ENCODE measurements around the gene CTNNB1. TPM values are rescaled to one million over a fixed set of nuclear protein-coding genes. Genes with fewer than 3 reads are reported as not detected.
A peak's percentile ranks its signal among the peaks of the same experiment; 100 is the strongest.

Gene CTNNB1
- total RNA-seq, 1 experiment from 2014 or later: 134 TPM

DNA sequence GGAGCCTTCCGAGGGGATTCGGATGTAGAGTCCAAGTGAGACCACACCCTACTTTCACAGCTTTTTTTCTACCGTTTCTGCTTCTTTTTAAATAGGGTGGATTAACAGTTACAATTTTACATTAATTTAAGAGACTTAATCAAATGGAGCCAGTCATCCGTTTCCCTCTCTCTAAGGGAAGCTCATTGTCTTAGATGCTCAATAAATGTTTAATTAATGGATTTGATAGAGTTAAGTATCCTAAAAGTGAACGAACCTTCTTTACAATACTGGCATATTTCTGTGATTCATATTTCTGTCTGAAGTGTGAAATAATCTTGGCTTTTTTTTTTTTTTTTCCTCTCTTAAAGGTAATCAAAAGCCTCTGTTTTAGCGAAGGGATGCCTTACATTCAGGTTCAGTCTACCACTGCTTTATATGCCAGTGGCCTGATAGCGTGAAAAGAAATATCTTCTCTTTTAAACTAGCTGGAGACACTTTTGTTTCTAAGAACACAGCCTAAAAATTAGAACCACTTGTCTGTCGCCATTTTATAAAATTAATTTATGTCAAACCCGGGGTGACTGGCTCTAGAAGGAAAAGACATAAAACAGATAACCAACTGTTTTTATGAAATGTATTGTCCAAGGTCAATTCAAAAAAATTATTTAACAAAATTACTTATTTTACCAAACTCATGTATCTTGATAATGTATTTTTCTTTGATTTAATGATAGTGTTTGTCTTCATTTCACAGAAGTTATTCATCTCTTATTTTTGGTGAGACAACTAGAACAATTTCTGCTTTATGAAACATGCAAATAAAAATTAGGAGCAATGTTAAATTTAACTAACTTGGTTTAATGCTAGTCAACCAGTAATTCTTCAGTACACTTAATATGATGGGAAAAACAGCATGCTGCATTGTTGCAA, 2.5 kb upstream of the CTNNB1 start:
- no peak overlapping the region for H3K27ac ChIP-seq (ENCODE audit: low read depth, low read length, poor library complexity, severe bottlenecking)
- no peaks in the 10 kb centered on the region for H3K36me3 ChIP-seq (ENCODE audit: insufficient read depth, low read length, poor library complexity, severe bottlenecking)
- intact Hi-C loops (cut with micrococcal nuclease; ENCODE audit: unreplicated experiment): no loop called here
- H3K4me1 ChIP-seq (ENCODE audit: insufficient read depth, low read length, poor library complexity, severe bottlenecking): no peaks in the 10 kb centered on the region
- no peak for DNase-seq (ENCODE audit: low spot score)
- BruUV-seq (replicated peaks): no TSS peak
- peaks cover 11% of the 10 kb centered on the region for H3K27me3 ChIP-seq (replicated peaks; ENCODE audit: insufficient read depth, low read depth, low read length, poor library complexity)
- TF ChIP-seq, protein P1, sequence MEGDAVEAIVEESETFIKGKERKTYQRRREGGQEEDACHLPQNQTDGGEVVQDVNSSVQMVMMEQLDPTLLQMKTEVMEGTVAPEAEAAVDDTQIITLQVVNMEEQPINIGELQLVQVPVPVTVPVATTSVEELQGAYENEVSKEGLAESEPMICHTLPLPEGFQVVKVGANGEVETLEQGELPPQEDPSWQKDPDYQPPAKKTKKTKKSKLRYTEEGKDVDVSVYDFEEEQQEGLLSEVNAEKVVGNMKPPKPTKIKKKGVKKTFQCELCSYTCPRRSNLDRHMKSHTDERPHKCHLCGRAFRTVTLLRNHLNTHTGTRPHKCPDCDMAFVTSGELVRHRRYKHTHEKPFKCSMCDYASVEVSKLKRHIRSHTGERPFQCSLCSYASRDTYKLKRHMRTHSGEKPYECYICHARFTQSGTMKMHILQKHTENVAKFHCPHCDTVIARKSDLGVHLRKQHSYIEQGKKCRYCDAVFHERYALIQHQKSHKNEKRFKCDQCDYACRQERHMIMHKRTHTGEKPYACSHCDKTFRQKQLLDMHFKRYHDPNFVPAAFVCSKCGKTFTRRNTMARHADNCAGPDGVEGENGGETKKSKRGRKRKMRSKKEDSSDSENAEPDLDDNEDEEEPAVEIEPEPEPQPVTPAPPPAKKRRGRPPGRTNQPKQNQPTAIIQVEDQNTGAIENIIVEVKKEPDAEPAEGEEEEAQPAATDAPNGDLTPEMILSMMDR (conservative IDR thresholded peaks at IDR 0.05; ENCODE audit: low read depth, low read length): no peak
- no peak for TF ChIP-seq EZH2 (IDR thresholded peaks at IDR 0.05; ENCODE audit: borderline replicate concordance, low read depth, low read length, poor library complexity, severe bottlenecking)
- no peak overlapping the region for H3K4me3 ChIP-seq (ENCODE audit: low read depth, low read length, poor library complexity, severe bottlenecking)
- no peaks in the 10 kb centered on the region for H3K9me3 ChIP-seq (ENCODE audit: low read depth, low read length, poor library complexity, severe bottlenecking)
- POLR2A ChIA-PET (ENCODE audit: low non-redundant PET): no interaction called here
- CTCF ChIA-PET: no interaction called here

DNA sequence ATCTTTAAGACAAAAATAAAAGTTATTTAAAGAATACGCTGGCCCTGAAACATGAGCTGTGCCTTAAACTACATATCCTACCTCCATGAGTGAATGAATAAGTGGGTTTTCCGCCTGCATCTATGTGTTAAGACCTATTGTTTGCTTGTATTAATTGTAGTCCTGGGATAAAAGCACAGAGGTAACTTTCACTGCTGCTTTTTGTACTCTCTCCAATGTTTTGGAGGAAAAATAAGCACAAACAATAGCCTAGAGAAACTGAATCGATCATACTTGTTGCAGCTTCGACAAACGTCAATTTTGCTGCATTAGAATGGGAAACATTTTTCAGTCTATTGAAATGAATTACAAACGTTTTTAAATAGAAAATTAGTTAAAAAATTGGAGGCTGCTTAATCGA, 1.3 kb upstream of the CTNNB1 start:
- CTCF ChIA-PET: no interaction called here
- TF ChIP-seq, protein P1 (conservative IDR thresholded peaks at IDR 0.05; ENCODE audit: low read depth, low read length): no peak
- TF ChIP-seq EZH2 (IDR thresholded peaks at IDR 0.05; ENCODE audit: borderline replicate concordance, low read depth, low read length, poor library complexity, severe bottlenecking): no peak
- no TSS peak for BruUV-seq (replicated peaks)
- H3K27me3 ChIP-seq (replicated peaks; ENCODE audit: insufficient read depth, low read depth, low read length, poor library complexity): peaks cover 8% of the 10 kb centered on the region
- H3K4me3 ChIP-seq (ENCODE audit: low read depth, low read length, poor library complexity, severe bottlenecking): no peak overlapping the region
- H3K4me1 ChIP-seq (ENCODE audit: insufficient read depth, low read length, poor library complexity, severe bottlenecking): peaks cover 6% of the 10 kb centered on the region
- no peaks in the 10 kb centered on the region for H3K36me3 ChIP-seq (ENCODE audit: insufficient read depth, low read length, poor library complexity, severe bottlenecking)
- intact Hi-C loops (cut with micrococcal nuclease; ENCODE audit: unreplicated experiment): no loop called here
- H3K27ac ChIP-seq (ENCODE audit: low read depth, low read length, poor library complexity, severe bottlenecking): no peak overlapping the region
- no peaks in the 10 kb centered on the region for H3K9me3 ChIP-seq (ENCODE audit: low read depth, low read length, poor library complexity, severe bottlenecking)
- POLR2A ChIA-PET (ENCODE audit: low non-redundant PET): no interaction called here
- no peak for DNase-seq (ENCODE audit: low spot score)

DNA sequence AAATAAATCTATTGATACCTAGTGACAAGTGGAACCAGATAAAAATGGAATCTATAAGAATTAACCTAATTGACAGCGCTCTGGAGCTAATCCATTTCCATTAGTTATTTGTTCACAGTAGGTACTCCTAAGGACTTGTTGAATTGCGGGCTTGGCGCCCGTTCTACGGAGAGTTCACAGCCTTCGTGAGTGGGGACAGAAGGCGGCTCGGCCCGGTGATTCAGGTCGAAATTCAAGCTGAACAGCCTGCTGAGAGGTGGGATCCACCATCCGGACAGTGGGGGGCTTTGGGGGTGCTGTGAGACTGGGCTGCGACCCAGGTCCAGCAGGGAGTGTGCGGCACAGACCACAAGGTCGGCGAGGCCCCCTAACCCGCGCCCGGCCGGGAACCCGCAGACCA, 779 bp upstream of the CTNNB1 start:
- no peak for TF ChIP-seq EZH2 (IDR thresholded peaks at IDR 0.05; ENCODE audit: borderline replicate concordance, low read depth, low read length, poor library complexity, severe bottlenecking)
- TF ChIP-seq, protein P1 (conservative IDR thresholded peaks at IDR 0.05; ENCODE audit: low read depth, low read length): no peak
- POLR2A ChIA-PET (ENCODE audit: low non-redundant PET): no interaction called here
- Histone ChIP-seq H3K27ac (ENCODE audit: low read depth, low read length, poor library complexity, severe bottlenecking) (peak overlapping the region; percentile 88), H3K36me3 (ENCODE audit: insufficient read depth, low read length, poor library complexity, severe bottlenecking) (no peaks in the 10 kb centered on the region), H3K9me3 (ENCODE audit: low read depth, low read length, poor library complexity, severe bottlenecking) (no peaks in the 10 kb centered on the region), H3K4me3 (ENCODE audit: low read depth, low read length, poor library complexity, severe bottlenecking) (peak overlapping the region; percentile 75), H3K4me1 (ENCODE audit: insufficient read depth, low read length, poor library complexity, severe bottlenecking) (peaks cover 6% of the 10 kb centered on the region), H3K27me3 (replicated peaks; ENCODE audit: insufficient read depth, low read depth, low read length, poor library complexity) (peaks cover 8% of the 10 kb centered on the region)
- intact Hi-C loops (cut with micrococcal nuclease; ENCODE audit: unreplicated experiment): no loop called here
- no TSS peak for BruUV-seq (replicated peaks)
- DNase-seq (ENCODE audit: low spot score): peak; percentile 7
- CTCF ChIA-PET: no interaction called here
